GM23338 (cell line): ENCODE data around the gene ORAI3. TPM values are rescaled to one million over a fixed set of nuclear protein-coding genes. Genes with fewer than 3 reads are reported as not detected.
A peak's percentile ranks its signal among the peaks of the same experiment; 100 is the strongest.

ENCODE experiments used
- ATAC-seq: fragments of 200-7000 bp; cut with Tn5 transposase; 3 replicates; pipeline ENCODE4 v1.9.1; 2020
- DNase-seq: peaks from one replicate; pipeline ENCODE4 v3.0.0-alpha.2; 2015; ENCODE audit warnings: low spot score
- H2AFZ ChIP-seq: fragments of 200-600 bp; sonication (generic); 2 replicates; pipeline ENCODE4 v1.8.0; 2016; ENCODE audit warnings: antibody characterized with exemption, mild to moderate bottlenecking, moderate library complexity
- H3F3A ChIP-seq: fragments of 200-600 bp; sonication (generic); replicated peaks from 2 replicates; pipeline ENCODE4 v1.8.0; 2017; ENCODE audit warnings: antibody characterized with exemption, mixed run types, low read depth
- H3K27ac ChIP-seq: fragments of 200-600 bp; sonication (generic); 2 replicates; pipeline ENCODE4 v1.6.1; 2016; ENCODE audit warnings: low read depth
- H3K27me3 ChIP-seq: fragments of 200-600 bp; sonication (generic); 2 replicates; pipeline ENCODE4 v1.8.0; 2016; ENCODE audit warnings: mild to moderate bottlenecking, mixed run types, moderate library complexity; ENCODE audit not compliant: insufficient read depth
- H3K36me3 ChIP-seq: fragments of 200-600 bp; sonication (generic); 2 replicates; pipeline ENCODE4 v1.8.0; 2016; ENCODE audit warnings: mild to moderate bottlenecking; ENCODE audit not compliant: insufficient read depth
- H3K4me1 ChIP-seq: fragments of 200-600 bp; sonication (generic); 2 replicates; pipeline ENCODE4 v1.8.0; 2016; ENCODE audit warnings: mild to moderate bottlenecking, moderate library complexity; ENCODE audit not compliant: insufficient read depth
- H3K4me2 ChIP-seq: fragments of 200-600 bp; sonication (generic); 2 replicates; pipeline ENCODE4 v1.7.1; 2017; ENCODE audit warnings: mixed run types
- H3K4me3 ChIP-seq: fragments of 200-600 bp; sonication (generic); 2 replicates; pipeline ENCODE4 v1.6.1; 2016; ENCODE audit warnings: mixed run types
- H3K79me2 ChIP-seq: fragments of 200-600 bp; sonication (generic); replicated peaks from 2 replicates; pipeline ENCODE4 v1.8.0; 2017; ENCODE audit warnings: mild to moderate bottlenecking; ENCODE audit not compliant: insufficient read depth
- H3K9me2 ChIP-seq: fragments of 200-600 bp; sonication (generic); 2 replicates; pipeline ENCODE4 v1.8.0; 2017; ENCODE audit not compliant: insufficient read depth
- H4K20me1 ChIP-seq: fragments of 200-600 bp; sonication (generic); replicated peaks from 2 replicates; pipeline ENCODE4 v1.8.0; 2017; ENCODE audit warnings: mild to moderate bottlenecking; ENCODE audit not compliant: insufficient read depth
- H3K27ac Mint-ChIP-seq: 2 replicates; pipeline ENCODE4 v1.8.0; 2020; ENCODE audit warnings: inconsistent platforms, mild to moderate bottlenecking, moderate library complexity, mixed read lengths
- H3K27me3 Mint-ChIP-seq: 3 replicates; pipeline ENCODE4 v1.8.0; 2022; ENCODE audit warnings: low read depth, mild to moderate bottlenecking, moderate library complexity, mixed read lengths, inconsistent platforms; ENCODE audit not compliant: insufficient read depth, poor library complexity
- H3K36me3 Mint-ChIP-seq: 3 replicates; pipeline ENCODE4 v1.8.0; 2021; ENCODE audit warnings: low read depth, mild to moderate bottlenecking, inconsistent platforms, moderate library complexity, mixed read lengths
- H3K4me1 Mint-ChIP-seq: 3 replicates; pipeline ENCODE4 v1.8.0; 2020; ENCODE audit warnings: mild to moderate bottlenecking, inconsistent platforms, mixed read lengths
- H3K4me3 Mint-ChIP-seq: 3 replicates; pipeline ENCODE4 v1.8.0; 2021; ENCODE audit warnings: moderate library complexity, mild to moderate bottlenecking, inconsistent platforms, mixed read lengths
- H3K9me3 Mint-ChIP-seq: 3 replicates; pipeline ENCODE4 v1.8.0; 2020; ENCODE audit warnings: moderate library complexity, mild to moderate bottlenecking, inconsistent platforms, mixed read lengths
- CREB1 ChIP-seq: fragments of 250-450 bp; sonication (Bioruptor Pico); IDR thresholded peaks from 2 replicates; pipeline ENCODE4 v1.5.0; 2020; ENCODE audit warnings: low read depth, mild to moderate bottlenecking, moderate library complexity
- CTCF ChIP-seq, 2 experiments: fragments of 200-600 bp in 1 of 2; sonication (generic) in 1 of 2; conservative IDR thresholded peaks; 2 replicates each; pipeline versions ENCODE4 v1.5.1 to v1.6.1; 2016 to 2017; ENCODE audit warnings: antibody characterized with exemption in 2 of 2, low read depth in 2 of 2, mild to moderate bottlenecking in 2 of 2, moderate library complexity in 1 of 2
- ETS1 ChIP-seq: IDR thresholded peaks from 2 replicates; pipeline ENCODE4 v1.6.1; 2016; ENCODE audit warnings: antibody characterized with exemption
- JUNB ChIP-seq: IDR thresholded peaks from one replicate; pipeline ENCODE4 v1.6.1; 2016; ENCODE audit warnings: antibody characterized with exemption; ENCODE audit not compliant: unreplicated experiment
- POLR2AphosphoS5 ChIP-seq: IDR thresholded peaks from 2 replicates; pipeline ENCODE4 v1.6.1; 2016; ENCODE audit warnings: antibody characterized with exemption, low read depth
- REST ChIP-seq: IDR thresholded peaks from one replicate; pipeline ENCODE4 v1.6.1; 2018; ENCODE audit warnings: antibody characterized with exemption; ENCODE audit not compliant: unreplicated experiment
- ZNF114 ChIP-seq: fragments of 250-450 bp; sonication (Bioruptor Pico); IDR thresholded peaks from 2 replicates; pipeline ENCODE4 v1.5.0; 2020; ENCODE audit warnings: mild to moderate bottlenecking, moderate library complexity
- polyA plus RNA-seq: library from polyadenylated mRNA; unstranded; fragments of >200 nt; fragmentation: Nextera tagmentation; extraction: Ambion mirVana; gene quantifications from 2 replicates; pipeline ENCODE4 v1.2.1, GENCODE V29; 2016
- total RNA-seq: library from RNA; depleted of rRNA; stranded (reverse); fragments of >200 nt; shearing (Covaris generic); gene quantifications from 2 replicates; pipeline ENCODE4 v1.2.3, GENCODE V29; 2014

ORAI3 gene
- total and polyA plus RNA-seq, 2 experiments from 2014 or later = 6.9 to 15.9 TPM

- Histone ChIP-seq H3K27me3 (no peaks in the 10 kb centered on the region), H3K4me1 (peaks cover 7% of the 10 kb centered on the region; the same call in 1 of the 2 replicates), H3K79me2 (peaks cover 10% of the 10 kb centered on the region; the same call in 1 of the 2 replicates), H3K4me2 (peak overlapping the region; percentile 98), H4K20me1 (peaks cover 9% of the 10 kb centered on the region), H3K36me3 (peaks cover 12% of the 10 kb centered on the region), H2AFZ (no peak overlapping the region), H3K4me3 (peak overlapping the region; percentile 92), H3F3A (peaks cover 18% of the 10 kb centered on the region), H3K9me2 (no peaks in the 10 kb centered on the region), H3K27ac (peak overlapping the region; percentile 100)
- Mint-ChIP-seq H3K4me1 (peaks cover 28% of the 10 kb centered on the region), H3K9me3 (no peaks in the 10 kb centered on the region), H3K36me3 (peaks cover 27% of the 10 kb centered on the region), H3K27me3 (peaks cover 19% of the 10 kb centered on the region), H3K4me3 (peak overlapping the region; percentile 88), H3K27ac (peak overlapping the region; percentile 99)
- DNase-seq (peak; percentile 100), ATAC-seq (peak; percentile 74)
- TF ChIP-seq REST (no peak), CTCF (conservative IDR thresholded peaks at IDR 0.05; ENCODE audit: low read depth in 2 of 2) (peak in 1 of 2 experiments; percentile 17; a peak in 1 of 4 replicates), JUNB (no peak), CREB1 (CRISPR knock-in tag) (peak; percentile 84), ZNF114 (CRISPR knock-in tag) (no peak), POLR2AphosphoS5 (peak; percentile 31), ETS1 (0 out of 2 replicates have a peak, but pooled peaks have one; percentile 26)
Observed at GRCh38 chr16:30947859-30948666, 805 bp upstream of the ORAI3 start.
